Astrocyte (in vitro differentiated cells and primary cell): ENCODE data around the gene CAMK1D. TPM values are rescaled to one million over a fixed set of nuclear protein-coding genes. Genes with fewer than 3 reads are reported as not detected.
A peak's percentile ranks its signal among the peaks of the same experiment; 100 is the strongest.

ENCODE experiments used
- DNase-seq: peaks from one replicate; pipeline ENCODE4 v3.0.0-alpha.2; 2010; ENCODE audit warnings: low read depth
- FAIRE-seq: peaks from 2 replicates; lab custom pipeline; 2011; peaks lifted over from hg19 to GRCh38; lab: Jason Lieb, UNC
- H2AFZ ChIP-seq: 2 replicates; pipeline ENCODE4 v1.6.0; 2012; ENCODE audit warnings: low read depth, low read length, inconsistent platforms
- H3K27ac ChIP-seq: 2 replicates; pipeline ENCODE4 v1.5.1; 2011; ENCODE audit warnings: low read depth, low read length, inconsistent platforms
- H3K27me3 ChIP-seq: 2 replicates; pipeline ENCODE4 v1.6.0; 2011; ENCODE audit warnings: low read length, inconsistent platforms; ENCODE audit not compliant: insufficient read depth
- H3K36me3 ChIP-seq: 2 replicates; pipeline ENCODE4 v1.5.1; 2011; ENCODE audit warnings: low read length, inconsistent platforms; ENCODE audit not compliant: insufficient read depth
- H3K4me1 ChIP-seq: 2 replicates; pipeline ENCODE4 v1.5.1; 2011; ENCODE audit warnings: low read length, inconsistent platforms; ENCODE audit not compliant: insufficient read depth
- H3K4me2 ChIP-seq: 2 replicates; pipeline ENCODE4 v1.6.0; 2012; ENCODE audit warnings: low read length, inconsistent platforms
- H3K4me3 ChIP-seq: 2 replicates; pipeline ENCODE4 v1.5.1; 2011; ENCODE audit warnings: low read depth, mild to moderate bottlenecking, low read length, inconsistent platforms; ENCODE audit not compliant: insufficient read depth
- H3K79me2 ChIP-seq: 2 replicates; pipeline ENCODE4 v1.6.0; 2012; ENCODE audit warnings: mild to moderate bottlenecking, low read length, inconsistent platforms; ENCODE audit not compliant: insufficient read depth
- H3K9ac ChIP-seq: 2 replicates; pipeline ENCODE4 v1.6.0; 2012; ENCODE audit warnings: mild to moderate bottlenecking, low read length, inconsistent platforms
- H3K9me3 ChIP-seq: 2 replicates; pipeline ENCODE4 v1.5.1; 2012; ENCODE audit warnings: low read depth, mild to moderate bottlenecking, low read length, inconsistent platforms; ENCODE audit not compliant: insufficient read depth
- H4K20me1 ChIP-seq: 2 replicates; pipeline ENCODE4 v1.6.0; 2012; ENCODE audit warnings: low read length, inconsistent platforms; ENCODE audit not compliant: insufficient read depth
- H3K27ac Mint-ChIP-seq: one replicate; pipeline ENCODE4 v1.8.0; 2021; ENCODE audit warnings: mild to moderate bottlenecking, mixed read lengths; ENCODE audit not compliant: unreplicated experiment
- H3K27me3 Mint-ChIP-seq: one replicate; pipeline ENCODE4 v1.8.0; 2021; ENCODE audit warnings: low read depth, mixed read lengths; ENCODE audit not compliant: unreplicated experiment
- H3K36me3 Mint-ChIP-seq: one replicate; pipeline ENCODE4 v1.8.0; 2021; ENCODE audit warnings: low read depth, mixed read lengths; ENCODE audit not compliant: unreplicated experiment
- H3K4me1 Mint-ChIP-seq: one replicate; pipeline ENCODE4 v1.8.0; 2021; ENCODE audit warnings: low read depth, mixed read lengths; ENCODE audit not compliant: unreplicated experiment
- H3K4me3 Mint-ChIP-seq: one replicate; pipeline ENCODE4 v1.8.0; 2021; ENCODE audit warnings: mild to moderate bottlenecking, moderate library complexity, mixed read lengths; ENCODE audit not compliant: unreplicated experiment
- H3K9me3 Mint-ChIP-seq: one replicate; pipeline ENCODE4 v1.8.0; 2021; ENCODE audit warnings: mild to moderate bottlenecking, mixed read lengths; ENCODE audit not compliant: unreplicated experiment
- CTCF ChIP-seq: IDR thresholded peaks from 2 replicates; pipeline ENCODE4 v1.5.1; 2011; ENCODE audit warnings: low read depth, mild to moderate bottlenecking, inconsistent platforms, low read length, moderate library complexity; ENCODE audit not compliant: insufficient read depth
- EZH2 ChIP-seq: IDR thresholded peaks from 2 replicates; pipeline ENCODE4 v1.6.1; 2012; ENCODE audit warnings: mild to moderate bottlenecking, low read length, inconsistent platforms; ENCODE audit not compliant: insufficient read depth
- total RNA-seq: library from RNA; stranded (reverse); gene quantifications from 2 replicates; pipeline ENCODE4 v1.2.1, GENCODE V29; 2021

The CAMK1D gene
- total RNA-seq, 1 donor from 2014 or later, result 23.6 TPM

DNA sequence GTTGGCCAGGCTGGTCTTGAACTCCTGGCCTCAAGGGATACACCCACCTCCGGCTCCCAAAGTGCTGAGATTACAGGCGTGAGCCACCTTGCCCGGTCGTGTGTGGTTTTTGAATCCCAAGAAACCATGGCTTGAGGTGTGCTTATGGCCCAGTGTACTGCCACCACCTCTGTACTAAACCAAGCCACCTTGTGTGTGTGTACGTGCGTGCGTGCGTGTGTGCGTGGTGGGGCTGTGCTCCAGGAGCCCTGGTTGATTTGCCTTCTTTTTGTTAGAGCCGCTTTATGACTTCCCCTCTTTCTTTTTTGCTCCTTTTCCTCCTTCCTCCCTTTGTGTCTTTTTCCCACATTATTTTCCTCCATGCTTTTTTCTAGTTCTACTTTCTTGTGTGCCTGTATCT, 121.4 kb downstream of the CAMK1D start:
- Mint-ChIP-seq H3K9me3 (no peaks in the 10 kb centered on the region), H3K4me1 (peaks cover 15% of the 10 kb centered on the region), H3K27me3 (peaks cover 3% of the 10 kb centered on the region), H3K4me3 (no peak overlapping the region), H3K27ac (no peak overlapping the region), H3K36me3 (peaks cover 1% of the 10 kb centered on the region)
- Histone ChIP-seq H3K4me1 (peaks cover 19% of the 10 kb centered on the region), H3K9ac (no peak overlapping the region), H3K4me3 (no peak overlapping the region), H3K79me2 (peaks cover 26% of the 10 kb centered on the region), H4K20me1 (peaks cover 44% of the 10 kb centered on the region), H3K27me3 (no peaks in the 10 kb centered on the region), H3K4me2 (no peak overlapping the region), H3K9me3 (no peaks in the 10 kb centered on the region), H3K36me3 (no peaks in the 10 kb centered on the region), H3K27ac (no peak overlapping the region), H2AFZ (no peak overlapping the region)
- no peak for FAIRE-seq
- no peak for TF ChIP-seq EZH2
- no peak for TF ChIP-seq CTCF
- no peak for DNase-seq

- no peaks in the 10 kb centered on the region for H3K9me3 Mint-ChIP-seq
- no peak for TF ChIP-seq CTCF
- no peak for TF ChIP-seq EZH2
- DNase-seq (no peak), FAIRE-seq (no peak)
- H3K9me3 ChIP-seq, result no peaks in the 10 kb centered on the region
- no peaks in the 10 kb centered on the region for H3K36me3 ChIP-seq
- peaks cover 26% of the 10 kb centered on the region for H3K79me2 ChIP-seq
- H4K20me1 ChIP-seq, result peaks cover 45% of the 10 kb centered on the region
- H3K27ac ChIP-seq, result no peak overlapping the region
- peaks cover 17% of the 10 kb centered on the region for H3K4me1 ChIP-seq
- H3K4me3 ChIP-seq, result no peak overlapping the region
- H2AFZ ChIP-seq, result no peak overlapping the region
- H3K27me3 ChIP-seq, result no peaks in the 10 kb centered on the region
- peaks cover 1% of the 10 kb centered on the region for H3K36me3 Mint-ChIP-seq
- no peak overlapping the region for H3K9ac ChIP-seq
- peaks cover 15% of the 10 kb centered on the region for H3K4me1 Mint-ChIP-seq
- no peak overlapping the region for H3K4me3 Mint-ChIP-seq
- no peak overlapping the region for H3K27ac Mint-ChIP-seq
- H3K4me2 ChIP-seq, result no peak overlapping the region
- H3K27me3 Mint-ChIP-seq, result peaks cover 3% of the 10 kb centered on the region
Observed at GRCh38 chr10:12471135-12471534, 121.8 kb downstream of the CAMK1D start.

- Histone ChIP-seq H4K20me1 (peaks cover 37% of the 10 kb centered on the region), H2AFZ (no peak overlapping the region), H3K36me3 (no peaks in the 10 kb centered on the region), H3K79me2 (peaks cover 23% of the 10 kb centered on the region), H3K27me3 (no peaks in the 10 kb centered on the region), H3K4me3 (no peak overlapping the region), H3K4me1 (peaks cover 12% of the 10 kb centered on the region), H3K9ac (no peak overlapping the region), H3K27ac (peak overlapping the region; percentile 58), H3K9me3 (no peaks in the 10 kb centered on the region), H3K4me2 (peak overlapping the region; percentile 31)
- TF ChIP-seq CTCF (no peak), EZH2 (no peak)
- DNase-seq (no peak), FAIRE-seq (no peak)
- Mint-ChIP-seq H3K4me1 (peaks cover 10% of the 10 kb centered on the region), H3K4me3 (no peak overlapping the region), H3K27ac (peak overlapping the region; percentile 64), H3K9me3 (peaks cover 2% of the 10 kb centered on the region), H3K36me3 (peaks cover 5% of the 10 kb centered on the region), H3K27me3 (peaks cover 3% of the 10 kb centered on the region)
Observed at GRCh38 chr10:12473491-12473890, 124.1 kb downstream of the CAMK1D start.
